ENCODE data around the gene MBTPS2.

DNA sequence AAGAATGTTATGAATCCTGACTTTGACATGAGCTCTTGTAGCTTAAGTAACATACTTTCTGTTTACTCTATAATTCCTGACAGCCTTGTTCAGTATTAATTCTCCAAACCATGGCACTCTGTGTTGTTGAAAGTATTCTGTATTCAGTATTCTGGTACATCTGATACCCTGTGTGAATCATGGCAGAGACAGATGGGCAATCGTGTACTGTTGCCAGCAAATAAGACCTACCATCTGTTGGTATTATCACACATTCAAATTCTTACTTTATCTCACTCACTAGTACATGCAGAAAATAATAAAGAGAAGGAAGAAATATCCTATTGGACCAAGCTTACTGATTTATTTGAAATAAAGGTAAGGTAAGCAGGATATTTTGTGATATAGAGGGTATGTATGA is 7.9 kb downstream of the MBTPS2 start:
- TF ChIP-seq BHLHE40 (IDR thresholded peaks at IDR 0.05; ENCODE audit: borderline replicate concordance): no peak
- TF ChIP-seq ZNF384 (IDR thresholded peaks at IDR 0.05): no peak
